Neural cell (in vitro differentiated cells): ENCODE measurements around the gene ANXA1. TPM values are rescaled to one million over a fixed set of nuclear protein-coding genes. Genes with fewer than 3 reads are reported as not detected.

ENCODE experiments used
- H2AFZ ChIP-seq: fragments of 200-600, 300-800 bp; sonication (generic), shearing (Covaris generic); 2 replicates; pipeline ENCODE4 v1.6.0; 2014; ENCODE audit warnings: low read depth, mild to moderate bottlenecking, antibody characterized with exemption, low read length, moderate library complexity
- H3F3A ChIP-seq: fragments of 200-600 bp; shearing (Covaris generic); 2 replicates; pipeline ENCODE4 v1.6.1; 2016; ENCODE audit warnings: mild to moderate bottlenecking, moderate library complexity, mixed read lengths, antibody characterized with exemption, low read length; ENCODE audit not compliant: insufficient read depth, poor library complexity, severe bottlenecking
- H3K27ac ChIP-seq: fragments of 200-600, 300-800 bp; sonication (generic), shearing (Covaris generic); 2 replicates; pipeline ENCODE4 v1.5.1; 2014; ENCODE audit warnings: mild to moderate bottlenecking, low read length, moderate library complexity
- H3K27me3 ChIP-seq: fragments of 300-800, 200-600 bp; sonication (generic), shearing (Covaris generic); 2 replicates; pipeline ENCODE4 v1.6.0; 2014; ENCODE audit warnings: mild to moderate bottlenecking, low read depth, low read length, moderate library complexity; ENCODE audit not compliant: insufficient read depth
- H3K36me3 ChIP-seq: fragments of 300-800, 200-600 bp; sonication (generic), shearing (Covaris generic); 2 replicates; pipeline ENCODE4 v1.5.1; 2014; ENCODE audit warnings: mild to moderate bottlenecking, antibody characterized with exemption, low read length, moderate library complexity; ENCODE audit not compliant: insufficient read depth
- H3K4me2 ChIP-seq: fragments of 300-800, 200-600 bp; sonication (generic), shearing (Covaris generic); 2 replicates; pipeline ENCODE4 v1.6.0; 2014; ENCODE audit warnings: mild to moderate bottlenecking, low read length
- H3K4me3 ChIP-seq: fragments of 300-800, 200-600 bp; sonication (generic), shearing (Covaris generic); 2 replicates; pipeline ENCODE4 v1.5.1; 2014; ENCODE audit warnings: mild to moderate bottlenecking, low read length, moderate library complexity
- H3K79me2 ChIP-seq: fragments of 200-600 bp; shearing (Covaris generic); replicated peaks from 2 replicates; pipeline ENCODE4 v1.6.0; 2014; ENCODE audit warnings: mild to moderate bottlenecking, low read length, moderate library complexity; ENCODE audit not compliant: insufficient read depth
- H3K9ac ChIP-seq: fragments of 300-800, 200-600 bp; sonication (generic), shearing (Covaris generic); 2 replicates; pipeline ENCODE4 v1.6.1; 2016; ENCODE audit warnings: mild to moderate bottlenecking, low read length, mixed read lengths
- H3K9me2 ChIP-seq: fragments of 200-600 bp; shearing (Covaris generic); 2 replicates; pipeline ENCODE4 v1.6.1; 2016; ENCODE audit warnings: mild to moderate bottlenecking, low read length, mixed read lengths; ENCODE audit not compliant: insufficient read depth
- H3K9me3 ChIP-seq: fragments of 200-600, 300-800 bp; sonication (generic), shearing (Covaris generic); 2 replicates; pipeline ENCODE4 v1.6.1; 2016; ENCODE audit warnings: mild to moderate bottlenecking, mixed run types, low read length, moderate library complexity, mixed read lengths
- H4K20me1 ChIP-seq: fragments of 200-600 bp; shearing (Covaris generic); 2 replicates; pipeline ENCODE4 v1.6.1; 2016; ENCODE audit warnings: mild to moderate bottlenecking, mixed run types; ENCODE audit not compliant: insufficient read depth
- EP300 ChIP-seq: fragments of 450-650 bp; conservative IDR thresholded peaks from 2 replicates; pipeline ENCODE4 v1.6.1; 2014; ENCODE audit warnings: antibody characterized with exemption, mild to moderate bottlenecking, moderate library complexity; ENCODE audit not compliant: poor library complexity, severe bottlenecking
- EZH2 ChIP-seq: fragments of 200-600, 300-800 bp; shearing (Covaris generic), sonication (generic); IDR thresholded peaks from 2 replicates; pipeline ENCODE4 v1.6.1; 2014; ENCODE audit warnings: antibody characterized with exemption, low read length, borderline replicate concordance, mild to moderate bottlenecking; ENCODE audit not compliant: insufficient read depth, poor library complexity, severe bottlenecking
- MXI1 ChIP-seq: fragments of 450-650 bp; conservative IDR thresholded peaks from 2 replicates; pipeline ENCODE4 v1.6.1; 2014; ENCODE audit warnings: antibody characterized with exemption, mild to moderate bottlenecking; ENCODE audit not compliant: poor library complexity, severe bottlenecking
- POLR2AphosphoS5 ChIP-seq: IDR thresholded peaks from 2 replicates; pipeline ENCODE4 v1.6.1; 2012
- RAD21 ChIP-seq: fragments of 450-650 bp; conservative IDR thresholded peaks from 2 replicates; pipeline ENCODE4 v1.6.1; 2014; ENCODE audit warnings: antibody characterized with exemption, mild to moderate bottlenecking, moderate library complexity
- REST ChIP-seq: IDR thresholded peaks from 2 replicates; pipeline ENCODE4 v1.6.1; 2012; ENCODE audit warnings: borderline replicate concordance
- SMC3 ChIP-seq: fragments of 450-650 bp; conservative IDR thresholded peaks from 2 replicates; pipeline ENCODE4 v1.6.1; 2014; ENCODE audit warnings: antibody characterized with exemption, mild to moderate bottlenecking, moderate library complexity; ENCODE audit not compliant: poor library complexity
- TAF1 ChIP-seq: IDR thresholded peaks from 2 replicates; pipeline ENCODE4 v1.6.1; 2012; ENCODE audit warnings: low read depth
- polyA plus RNA-seq: library from polyadenylated mRNA; depleted of rRNA; stranded (reverse); fragments of >200 nt; gene quantifications from 2 replicates; pipeline ENCODE4 v1.2.3, GENCODE V29; 2014
- TF ChIP-seq, protein P1 (sequence below): fragments of 450-650 bp; IDR thresholded peaks from 2 replicates; pipeline ENCODE4 v1.5.1; 2014; ENCODE audit warnings: antibody characterized with exemption, mild to moderate bottlenecking, moderate library complexity; ENCODE audit not compliant: poor library complexity, severe bottlenecking

Gene ANXA1
- polyA plus RNA-seq, 1 donor from 2014 or later = 5.8 TPM

DNA sequence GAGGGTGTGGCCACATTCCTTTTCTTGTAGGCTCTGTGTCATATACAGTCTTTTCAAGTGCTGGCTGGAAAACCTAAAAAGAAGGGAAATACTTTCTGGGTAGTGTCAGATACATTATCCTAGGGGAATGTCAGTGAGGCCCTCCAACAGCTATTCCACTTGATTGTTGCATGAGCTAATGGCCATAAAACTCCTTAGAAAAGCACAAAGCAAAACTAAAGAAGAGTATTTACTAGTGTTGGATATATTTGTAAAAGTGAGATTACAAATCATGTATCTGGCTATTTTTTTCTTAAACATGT is 829 bp downstream of the ANXA1 start:
- H3K9ac ChIP-seq = no peak overlapping the region
- H3K4me3 ChIP-seq = no peak overlapping the region

GRCh38 chr9:73152953-73153352 is 1.3 kb downstream of the ANXA1 start:
- H3K27me3 ChIP-seq = no peaks in the 10 kb centered on the region
- H3K36me3 ChIP-seq = no peaks in the 10 kb centered on the region
- no peak for TF ChIP-seq MXI1
- no peak for TF ChIP-seq TAF1
- no peak for TF ChIP-seq EZH2
- TF ChIP-seq, protein P1, sequence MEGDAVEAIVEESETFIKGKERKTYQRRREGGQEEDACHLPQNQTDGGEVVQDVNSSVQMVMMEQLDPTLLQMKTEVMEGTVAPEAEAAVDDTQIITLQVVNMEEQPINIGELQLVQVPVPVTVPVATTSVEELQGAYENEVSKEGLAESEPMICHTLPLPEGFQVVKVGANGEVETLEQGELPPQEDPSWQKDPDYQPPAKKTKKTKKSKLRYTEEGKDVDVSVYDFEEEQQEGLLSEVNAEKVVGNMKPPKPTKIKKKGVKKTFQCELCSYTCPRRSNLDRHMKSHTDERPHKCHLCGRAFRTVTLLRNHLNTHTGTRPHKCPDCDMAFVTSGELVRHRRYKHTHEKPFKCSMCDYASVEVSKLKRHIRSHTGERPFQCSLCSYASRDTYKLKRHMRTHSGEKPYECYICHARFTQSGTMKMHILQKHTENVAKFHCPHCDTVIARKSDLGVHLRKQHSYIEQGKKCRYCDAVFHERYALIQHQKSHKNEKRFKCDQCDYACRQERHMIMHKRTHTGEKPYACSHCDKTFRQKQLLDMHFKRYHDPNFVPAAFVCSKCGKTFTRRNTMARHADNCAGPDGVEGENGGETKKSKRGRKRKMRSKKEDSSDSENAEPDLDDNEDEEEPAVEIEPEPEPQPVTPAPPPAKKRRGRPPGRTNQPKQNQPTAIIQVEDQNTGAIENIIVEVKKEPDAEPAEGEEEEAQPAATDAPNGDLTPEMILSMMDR = no peak
- no peak for TF ChIP-seq REST
- TF ChIP-seq EP300 = no peak
- no peak for TF ChIP-seq RAD21
- TF ChIP-seq POLR2AphosphoS5 = no peak
- TF ChIP-seq SMC3 = no peak
- H3K9ac ChIP-seq = no peak overlapping the region
- H3K27ac ChIP-seq = no peak overlapping the region
- no peak overlapping the region for H2AFZ ChIP-seq
- H3F3A ChIP-seq = no peaks in the 10 kb centered on the region
- no peak overlapping the region for H3K4me3 ChIP-seq
- no peaks in the 10 kb centered on the region for H4K20me1 ChIP-seq
- H3K9me2 ChIP-seq = no peaks in the 10 kb centered on the region
- no peak overlapping the region for H3K4me2 ChIP-seq
- no peaks in the 10 kb centered on the region for H3K79me2 ChIP-seq
- no peaks in the 10 kb centered on the region for H3K9me3 ChIP-seq

More for the DNA sequence above, 829 bp downstream of the ANXA1 start:
- Histone ChIP-seq H3K9me2 (no peaks in the 10 kb centered on the region), H2AFZ (no peak overlapping the region), H3K27ac (no peak overlapping the region), H3K36me3 (no peaks in the 10 kb centered on the region), H3K79me2 (no peaks in the 10 kb centered on the region), H3F3A (no peaks in the 10 kb centered on the region), H3K9me3 (no peaks in the 10 kb centered on the region), H4K20me1 (no peaks in the 10 kb centered on the region), H3K27me3 (no peaks in the 10 kb centered on the region), H3K4me2 (no peak overlapping the region)
- TF ChIP-seq REST (no peak), EZH2 (no peak), SMC3 (no peak), TAF1 (no peak), POLR2AphosphoS5 (no peak), RAD21 (no peak), EP300 (no peak), MXI1 (no peak)
- TF ChIP-seq, protein P1 = no peak
